ENCODE data around the gene ENTPD7. TPM values are rescaled to one million over a fixed set of nuclear protein-coding genes. Genes with fewer than 3 reads are reported as not detected.

ENTPD7 gene
- total and polyA plus RNA-seq, 9 of the 15 experiments (the other 6 are each of a cell fraction or from before 2014, with no cell fraction given) = 1.4 to 13.9 (median 8.5) TPM

- peak; percentile 64 for TF ChIP-seq MEIS2 (IDR thresholded peaks at IDR 0.05; ENCODE audit: partially characterized antibody)
- no peak for TF ChIP-seq ZFPM2 (CRISPR knock-in tag; IDR thresholded peaks at IDR 0.05)
- TF ChIP-seq PHF8 (IDR thresholded peaks at IDR 0.05; ENCODE audit: borderline replicate concordance, low read length) = peak; percentile 79; the same call in 1 of the 2 replicates
- TF ChIP-seq ZBTB34 (CRISPR knock-in tag; IDR thresholded peaks at IDR 0.05) = no peak
- no peak for TF ChIP-seq DEAF1 (CRISPR knock-in tag; IDR thresholded peaks at IDR 0.05)
- no peak for TF ChIP-seq HDAC2 (IDR thresholded peaks at IDR 0.05)
- TF ChIP-seq TCFL5 (CRISPR knock-in tag; conservative IDR thresholded peaks at IDR 0.05) = no peak
- TF ChIP-seq, protein P1, sequence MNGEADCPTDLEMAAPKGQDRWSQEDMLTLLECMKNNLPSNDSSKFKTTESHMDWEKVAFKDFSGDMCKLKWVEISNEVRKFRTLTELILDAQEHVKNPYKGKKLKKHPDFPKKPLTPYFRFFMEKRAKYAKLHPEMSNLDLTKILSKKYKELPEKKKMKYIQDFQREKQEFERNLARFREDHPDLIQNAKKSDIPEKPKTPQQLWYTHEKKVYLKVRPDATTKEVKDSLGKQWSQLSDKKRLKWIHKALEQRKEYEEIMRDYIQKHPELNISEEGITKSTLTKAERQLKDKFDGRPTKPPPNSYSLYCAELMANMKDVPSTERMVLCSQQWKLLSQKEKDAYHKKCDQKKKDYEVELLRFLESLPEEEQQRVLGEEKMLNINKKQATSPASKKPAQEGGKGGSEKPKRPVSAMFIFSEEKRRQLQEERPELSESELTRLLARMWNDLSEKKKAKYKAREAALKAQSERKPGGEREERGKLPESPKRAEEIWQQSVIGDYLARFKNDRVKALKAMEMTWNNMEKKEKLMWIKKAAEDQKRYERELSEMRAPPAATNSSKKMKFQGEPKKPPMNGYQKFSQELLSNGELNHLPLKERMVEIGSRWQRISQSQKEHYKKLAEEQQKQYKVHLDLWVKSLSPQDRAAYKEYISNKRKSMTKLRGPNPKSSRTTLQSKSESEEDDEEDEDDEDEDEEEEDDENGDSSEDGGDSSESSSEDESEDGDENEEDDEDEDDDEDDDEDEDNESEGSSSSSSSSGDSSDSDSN (IDR thresholded peaks at IDR 0.05; ENCODE audit: borderline replicate concordance in 1 of 2, low read depth in 2 of 2, low read length in 2 of 2) = 0 out of 4 replicates have a peak, but pooled peaks of 1 of the 2 experiments have one; percentile 30
- TF ChIP-seq KLF6 (CRISPR knock-in tag; IDR thresholded peaks at IDR 0.05; ENCODE audit: borderline replicate concordance) = no peak; the same call in 1 of the 2 replicates
- no peak for TF ChIP-seq MAFG (tag; conservative IDR thresholded peaks at IDR 0.05)
- TF ChIP-seq ZNF436 (CRISPR knock-in tag; IDR thresholded peaks at IDR 0.05) = no peak
- TF ChIP-seq ZNF121 (CRISPR knock-in tag; conservative IDR thresholded peaks at IDR 0.05) = no peak
- TF ChIP-seq SNIP1 (IDR thresholded peaks at IDR 0.05; ENCODE audit: low read depth) = no peak
- TF ChIP-seq NFATC3 (IDR thresholded peaks at IDR 0.05) = no peak
- TF ChIP-seq MITF (IDR thresholded peaks at IDR 0.05) = no peak
- TF ChIP-seq ATF7 (IDR thresholded peaks at IDR 0.05) = 0 out of 2 replicates have a peak, but pooled peaks have one; percentile 34
- TF ChIP-seq ZNF23 (CRISPR knock-in tag; IDR thresholded peaks at IDR 0.05) = no peak
- no peak for TF ChIP-seq KLF10 (CRISPR knock-in tag; IDR thresholded peaks at IDR 0.05)
- no peak for TF ChIP-seq ELK3 (CRISPR knock-in tag; IDR thresholded peaks at IDR 0.05)
- TF ChIP-seq, protein P2, sequence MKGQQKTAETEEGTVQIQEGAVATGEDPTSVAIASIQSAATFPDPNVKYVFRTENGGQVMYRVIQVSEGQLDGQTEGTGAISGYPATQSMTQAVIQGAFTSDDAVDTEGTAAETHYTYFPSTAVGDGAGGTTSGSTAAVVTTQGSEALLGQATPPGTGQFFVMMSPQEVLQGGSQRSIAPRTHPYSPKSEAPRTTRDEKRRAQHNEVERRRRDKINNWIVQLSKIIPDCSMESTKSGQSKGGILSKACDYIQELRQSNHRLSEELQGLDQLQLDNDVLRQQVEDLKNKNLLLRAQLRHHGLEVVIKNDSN (CRISPR knock-in tag; IDR thresholded peaks at IDR 0.05) = no peak
Observed at GRCh38 chr10:99732033-99732842, 72.9 kb downstream of the ENTPD7 start, which contains the start of the genes COX15 and CUTC (continued).
